Stimulated activated naive CD8-positive, alpha-beta T cell treated with anti-CD3 and anti-CD28 coated beads, Interleukin-15, Interleukin-2, amounts not matched to agents 100 U/mL and 50 U/mL, for 24 hours (primary cell): Measurements from ENCODE around the gene TAF1L.
"Not testable (repeated sequence)": the region's sequence is repeated elsewhere in the genome, so short reads cannot be mapped to it uniquely, and the experiment has no call there.

Source experiments
- ATAC-seq: fragments of 150-1000 bp; cut with Tn5 transposase; one replicate; pipeline ENCODE4 v1.10.0; 2021
- DNase-seq: peaks from one replicate; pipeline ENCODE4 v3.0.0; 2021

TAF1L gene, protein sequence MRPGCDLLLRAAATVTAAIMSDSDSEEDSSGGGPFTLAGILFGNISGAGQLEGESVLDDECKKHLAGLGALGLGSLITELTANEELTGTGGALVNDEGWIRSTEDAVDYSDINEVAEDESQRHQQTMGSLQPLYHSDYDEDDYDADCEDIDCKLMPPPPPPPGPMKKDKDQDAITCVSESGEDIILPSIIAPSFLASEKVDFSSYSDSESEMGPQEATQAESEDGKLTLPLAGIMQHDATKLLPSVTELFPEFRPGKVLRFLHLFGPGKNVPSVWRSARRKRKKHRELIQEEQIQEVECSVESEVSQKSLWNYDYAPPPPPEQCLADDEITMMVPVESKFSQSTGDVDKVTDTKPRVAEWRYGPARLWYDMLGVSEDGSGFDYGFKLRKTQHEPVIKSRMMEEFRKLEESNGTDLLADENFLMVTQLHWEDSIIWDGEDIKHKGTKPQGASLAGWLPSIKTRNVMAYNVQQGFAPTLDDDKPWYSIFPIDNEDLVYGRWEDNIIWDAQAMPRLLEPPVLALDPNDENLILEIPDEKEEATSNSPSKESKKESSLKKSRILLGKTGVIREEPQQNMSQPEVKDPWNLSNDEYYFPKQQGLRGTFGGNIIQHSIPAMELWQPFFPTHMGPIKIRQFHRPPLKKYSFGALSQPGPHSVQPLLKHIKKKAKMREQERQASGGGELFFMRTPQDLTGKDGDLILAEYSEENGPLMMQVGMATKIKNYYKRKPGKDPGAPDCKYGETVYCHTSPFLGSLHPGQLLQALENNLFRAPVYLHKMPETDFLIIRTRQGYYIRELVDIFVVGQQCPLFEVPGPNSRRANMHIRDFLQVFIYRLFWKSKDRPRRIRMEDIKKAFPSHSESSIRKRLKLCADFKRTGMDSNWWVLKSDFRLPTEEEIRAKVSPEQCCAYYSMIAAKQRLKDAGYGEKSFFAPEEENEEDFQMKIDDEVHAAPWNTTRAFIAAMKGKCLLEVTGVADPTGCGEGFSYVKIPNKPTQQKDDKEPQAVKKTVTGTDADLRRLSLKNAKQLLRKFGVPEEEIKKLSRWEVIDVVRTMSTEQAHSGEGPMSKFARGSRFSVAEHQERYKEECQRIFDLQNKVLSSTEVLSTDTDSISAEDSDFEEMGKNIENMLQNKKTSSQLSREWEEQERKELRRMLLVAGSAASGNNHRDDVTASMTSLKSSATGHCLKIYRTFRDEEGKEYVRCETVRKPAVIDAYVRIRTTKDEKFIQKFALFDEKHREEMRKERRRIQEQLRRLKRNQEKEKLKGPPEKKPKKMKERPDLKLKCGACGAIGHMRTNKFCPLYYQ (N-terminal part only)

DNA sequence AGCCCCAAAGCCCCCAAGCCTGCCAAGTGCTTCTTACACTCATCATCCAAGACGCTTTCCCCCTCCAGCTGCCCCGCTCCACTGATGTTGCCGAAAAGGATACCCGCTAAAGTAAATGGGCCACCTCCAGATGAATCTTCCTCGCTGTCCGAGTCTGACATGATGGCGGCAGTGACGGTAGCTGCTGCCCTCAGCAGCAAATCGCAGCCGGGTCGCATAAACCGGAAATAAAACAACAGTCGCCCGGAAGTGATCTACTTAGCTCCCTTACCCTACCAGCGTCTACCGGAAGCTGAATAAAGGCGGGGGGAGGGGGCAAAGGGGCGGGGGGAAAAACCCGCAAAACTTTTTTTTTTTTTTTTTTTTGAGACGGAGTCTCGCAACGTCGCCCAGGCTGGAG is at the start of gene TAF1L:
Gene TAF1L, minus strand, starts transcription at position 308 of the 400 bp plus-strand sequence. Its CDS starts 90 bp downstream, at position 218.
- no peak for DNase-seq
- no peak for ATAC-seq

- ATAC-seq (no peak), DNase-seq (no peak)
These were observed 46.3 kb upstream of the TAF1L start for GRCh38 chr9:32681751-32682150.

DNA sequence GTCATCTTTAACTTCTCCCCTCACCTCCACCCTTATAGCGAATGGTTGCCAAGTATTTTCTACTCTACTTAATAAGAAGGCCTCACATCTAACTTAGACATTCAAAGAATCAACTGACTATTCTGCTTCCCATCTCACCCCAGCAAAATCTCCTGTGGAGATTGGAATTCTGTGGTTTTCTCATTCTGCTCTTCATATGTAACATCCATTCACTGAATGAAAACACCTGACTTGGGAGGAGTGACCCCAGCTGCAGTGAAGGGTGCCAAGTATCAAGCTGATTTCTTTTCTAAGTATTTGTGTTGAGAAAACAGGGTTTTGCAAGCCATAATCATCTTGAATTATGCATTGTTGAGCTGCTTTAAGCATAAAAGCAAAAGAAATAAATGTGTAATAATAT is 42.5 kb upstream of the TAF1L start:
- no peak for DNase-seq
- ATAC-seq = no peak

GRCh38 chr9:32672469-32672868 is 37.0 kb upstream of the TAF1L start:
- ATAC-seq (no peak), DNase-seq (no peak)

DNA sequence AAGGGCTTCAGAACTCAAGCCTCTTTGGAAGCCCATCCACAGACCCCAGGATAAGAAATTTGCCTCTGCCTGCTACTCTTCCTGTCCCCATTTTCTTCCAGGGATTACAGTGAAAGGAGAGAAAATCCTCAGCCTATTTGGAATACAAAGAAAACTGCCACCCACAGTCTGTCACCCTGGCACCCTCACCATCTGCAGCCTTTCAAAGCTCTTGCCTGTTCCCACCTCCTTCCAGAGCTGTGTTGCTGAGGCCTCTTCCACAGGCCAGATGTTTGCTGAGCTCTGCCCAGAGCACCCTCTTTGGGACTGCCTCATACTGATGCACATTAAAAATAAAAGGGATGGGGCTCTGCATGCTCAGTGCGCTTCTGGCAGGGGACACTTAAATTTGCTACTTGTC is 35.9 kb upstream of the TAF1L start:
- ATAC-seq = no peak
- no peak for DNase-seq

GRCh38 chr9:32665101-32665500 is 29.6 kb upstream of the TAF1L start:
- ATAC-seq = no peak
- DNase-seq = no peak

- DNase-seq = no peak
- no peak for ATAC-seq
These were observed 28.3 kb upstream of the TAF1L start for GRCh38 chr9:32663741-32664140.

- DNase-seq (no peak), ATAC-seq (no peak)
These were observed 12.2 kb upstream of the TAF1L start for GRCh38 chr9:32647671-32648070.

DNA sequence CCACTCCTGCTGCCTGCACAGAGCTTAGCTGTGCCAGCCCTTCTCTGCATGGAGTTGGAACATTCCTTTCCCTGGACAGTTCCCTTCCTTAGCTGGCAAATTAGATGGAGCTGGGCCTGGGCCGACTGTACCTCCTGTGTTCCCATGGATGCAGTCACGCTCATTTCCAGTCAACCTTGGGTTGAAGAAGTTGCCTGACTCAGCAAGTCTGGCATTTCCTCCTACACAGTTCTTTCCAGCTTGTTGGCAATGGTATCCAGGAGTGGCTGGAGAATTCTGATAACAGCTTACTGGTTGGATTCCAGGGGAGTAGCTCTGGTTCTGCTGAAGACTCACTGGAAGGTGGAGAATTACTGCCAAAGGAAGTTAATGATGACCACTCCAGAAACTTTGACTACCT is 9.2 kb upstream of the TAF1L start:
- ATAC-seq (no peak), DNase-seq (no peak)

GRCh38 chr9:32633151-32633550 is 2.3 kb downstream of the TAF1L start:
- not testable (repeated sequence) for ATAC-seq, DNase-seq

- no peak for DNase-seq
- ATAC-seq = no peak
These were observed 3.5 kb downstream of the TAF1L start for GRCh38 chr9:32631991-32632390.

- ATAC-seq = no peak
- DNase-seq = no peak
These were observed 8.0 kb downstream of the TAF1L start for GRCh38 chr9:32627394-32627954.

DNA sequence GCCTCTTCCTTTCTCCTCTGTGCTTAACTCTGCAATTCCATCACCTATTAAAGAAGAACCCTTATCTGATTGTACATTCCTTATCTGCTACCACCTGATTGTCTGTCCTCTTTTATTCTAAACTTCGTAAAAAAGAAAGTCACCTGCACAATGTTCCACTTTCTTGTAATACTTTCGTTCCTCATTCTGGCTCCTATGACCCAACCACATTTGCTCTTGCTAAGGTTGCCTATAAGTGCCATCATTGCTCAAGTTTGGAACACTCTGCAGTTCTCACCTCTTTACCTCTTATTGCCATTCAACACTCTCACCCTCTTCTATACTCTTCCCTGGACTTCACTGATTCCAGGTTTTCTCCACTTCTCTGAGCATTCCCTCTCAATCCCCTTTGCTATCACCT is 10.1 kb downstream of the TAF1L start:
- no peak for ATAC-seq
- DNase-seq = no peak

DNA sequence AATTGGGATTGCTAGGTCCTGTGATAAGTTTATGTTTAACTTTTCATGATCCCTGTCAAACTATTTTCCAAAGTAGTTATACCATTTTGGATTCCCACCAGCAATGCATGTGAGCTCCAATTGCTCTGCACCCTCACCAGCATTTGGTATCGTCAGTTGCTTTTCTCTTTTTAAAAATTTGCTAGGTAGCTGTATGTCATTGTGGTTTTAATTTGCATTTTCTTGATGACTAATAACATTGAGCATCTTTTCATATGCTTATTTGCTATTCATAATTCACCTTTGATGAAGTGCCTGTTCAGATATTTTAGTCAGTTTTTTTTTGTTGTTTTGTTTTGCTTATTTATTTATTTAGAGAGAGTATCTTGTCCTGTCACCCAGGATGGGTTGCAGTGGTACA is 12.5 kb downstream of the TAF1L start:
- DNase-seq (no peak), ATAC-seq (no peak)

DNA sequence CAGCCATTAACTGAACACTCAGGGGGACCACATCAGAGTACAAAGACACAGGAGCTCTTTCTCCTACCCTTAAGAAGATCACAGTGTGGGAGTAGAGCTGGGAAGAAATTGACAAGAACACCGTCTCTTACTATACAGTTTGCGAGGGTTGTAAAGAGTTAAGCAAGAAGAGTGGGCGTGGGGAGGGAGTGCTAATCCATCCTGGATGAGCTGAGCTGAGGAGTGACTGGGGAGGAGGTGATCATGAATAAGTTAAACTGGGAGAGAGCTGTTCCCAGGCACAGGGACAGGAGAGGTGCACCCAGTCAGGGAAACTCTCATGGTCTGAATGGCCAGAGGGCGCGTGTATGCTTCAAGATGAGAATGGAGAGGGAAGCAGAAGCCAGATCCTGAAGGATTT is 17.2 kb downstream of the TAF1L start:
- no peak for ATAC-seq

GRCh38 chr9:32606811-32607210 is 28.7 kb downstream of the TAF1L start:
- no peak for ATAC-seq
- no peak for DNase-seq

More for the DNA sequence above, 17.2 kb downstream of the TAF1L start:
- no peak for DNase-seq

DNA sequence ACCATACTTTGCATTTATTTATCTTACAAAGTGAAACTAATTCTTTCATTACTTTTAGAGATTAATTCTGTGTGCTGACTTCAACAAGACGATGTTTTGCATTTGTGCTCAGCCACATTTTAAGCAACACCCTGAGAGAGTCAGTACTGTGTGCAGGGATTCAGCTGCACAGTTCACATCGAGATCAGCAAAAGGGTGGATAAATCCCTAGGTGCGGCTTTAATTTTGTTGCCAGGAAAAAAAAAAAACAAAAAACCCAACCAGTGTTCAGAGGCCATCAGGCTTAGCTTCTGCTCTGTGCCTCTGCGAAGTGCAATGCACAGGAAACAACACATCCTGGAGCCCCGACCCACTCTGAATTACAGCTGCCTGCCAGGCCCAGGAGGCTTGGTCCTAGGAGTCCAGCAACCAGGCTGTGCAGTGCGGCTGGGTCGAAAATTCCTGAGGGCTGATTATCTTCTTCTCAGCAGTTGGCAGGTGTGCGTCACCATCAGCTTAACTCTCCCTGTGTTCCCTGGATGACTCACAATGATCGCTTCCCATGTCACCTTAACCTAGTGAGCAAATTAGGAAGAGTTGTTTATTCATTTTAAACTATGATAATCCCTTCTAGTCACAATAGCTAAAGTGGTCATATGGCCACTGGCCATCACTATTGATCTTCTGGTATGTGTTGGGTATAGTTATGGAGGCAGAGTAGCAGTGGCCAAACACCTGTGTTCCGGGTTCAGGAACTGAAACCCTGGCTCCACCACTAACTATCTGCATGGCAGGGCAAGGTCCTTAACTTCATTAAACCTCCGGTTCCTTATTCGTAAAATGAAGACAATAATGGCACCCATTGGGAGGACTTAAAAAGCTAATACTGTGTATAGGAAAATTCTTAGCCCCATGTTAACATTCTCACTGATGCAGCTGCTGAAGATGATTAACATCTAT is 31.3 kb downstream of the TAF1L start:
- no peak for DNase-seq
- no peak for ATAC-seq

DNA sequence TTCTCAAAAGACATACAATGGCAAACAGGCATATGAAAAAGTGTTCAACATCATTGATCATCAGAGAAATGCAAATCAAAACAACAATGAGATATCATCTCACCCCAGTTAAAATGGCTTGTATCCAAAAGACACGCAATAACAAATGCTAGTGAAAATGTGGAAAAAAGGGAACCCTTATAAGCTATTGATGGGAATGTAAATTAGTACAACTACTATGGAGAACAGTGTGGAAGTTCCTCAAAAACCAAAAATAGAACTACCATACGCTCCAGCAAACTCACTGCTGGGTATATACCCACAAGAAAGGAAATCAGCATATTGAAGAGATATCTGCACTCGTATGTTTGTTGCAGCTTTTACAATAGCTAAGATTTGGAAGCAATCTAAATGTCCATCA is 36.4 kb downstream of the TAF1L start:
- not testable (repeated sequence) for ATAC-seq, DNase-seq

DNA sequence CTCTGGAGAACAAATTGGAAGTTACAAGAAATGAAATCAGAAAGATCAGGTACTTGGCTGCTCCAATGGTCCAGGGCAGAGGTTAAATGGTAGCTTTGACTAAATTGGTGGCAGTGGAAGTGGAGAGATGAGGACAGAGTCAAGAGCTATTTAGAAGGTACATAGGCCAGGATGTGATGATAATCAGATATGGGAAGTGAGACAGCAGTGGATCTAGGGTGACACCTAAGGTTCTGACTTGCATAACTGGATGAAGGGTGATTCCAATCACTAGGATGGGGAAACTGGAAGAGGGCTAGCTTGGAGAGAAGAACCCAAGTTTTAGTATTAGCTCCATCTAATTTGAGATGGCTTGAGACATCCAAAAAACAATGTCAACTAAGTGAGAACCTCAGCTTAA is 38.5 kb downstream of the TAF1L start:
- ATAC-seq (no peak), DNase-seq (no peak)

DNA sequence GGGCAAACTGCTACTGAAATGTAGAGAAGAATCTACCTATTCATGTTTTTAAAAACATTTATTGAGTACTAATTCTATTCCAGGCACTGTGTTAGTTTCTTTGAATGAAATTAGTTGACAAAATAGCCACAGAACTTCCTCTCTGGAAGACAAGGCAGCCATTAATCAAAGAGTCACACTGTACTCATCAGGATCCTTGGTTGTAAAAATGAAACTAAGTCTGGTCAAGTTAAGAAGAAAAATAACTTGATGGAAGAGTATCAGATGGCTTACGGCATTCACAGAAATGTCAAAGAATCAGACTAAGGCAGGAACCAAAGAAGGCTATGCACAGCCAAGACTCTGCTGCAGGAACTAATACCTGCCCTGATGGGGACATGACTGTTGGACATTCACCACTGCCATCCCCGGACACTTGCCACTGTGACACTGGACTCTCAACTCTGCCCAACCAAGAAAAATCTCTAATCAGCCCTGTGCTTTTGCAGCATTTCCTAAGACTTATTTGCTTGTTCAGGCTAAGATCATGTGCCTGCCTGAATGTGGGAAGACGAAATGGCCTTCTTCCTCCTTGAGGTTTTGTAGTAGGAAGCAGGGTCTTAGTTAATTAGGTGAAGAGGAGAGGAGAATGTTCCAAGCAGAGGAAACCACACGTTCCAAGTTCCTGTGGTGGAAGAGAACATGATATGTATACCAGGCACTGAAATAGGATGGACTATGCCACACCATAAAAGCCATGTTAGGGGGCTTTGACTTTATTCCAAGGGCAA is 39.2 kb downstream of the TAF1L start:
- no peak for DNase-seq
- ATAC-seq = no peak
